Loucy (cell line): Measurements from ENCODE around the gene DZIP1L.

Experiments used
- H2AFZ ChIP-seq: fragments of 200-600 bp; sonication (generic); 2 replicates; pipeline ENCODE4 v1.6.0; 2016; ENCODE audit warnings: antibody characterized with exemption, mild to moderate bottlenecking, low read length, moderate library complexity
- H3F3A ChIP-seq: fragments of 200-600 bp; 2 replicates; pipeline ENCODE4 v1.6.0; 2016; ENCODE audit warnings: antibody characterized with exemption, low read depth, mild to moderate bottlenecking
- H3K27me3 ChIP-seq: fragments of 200-600 bp; sonication (generic); 2 replicates; pipeline ENCODE4 v1.6.1; 2014; ENCODE audit warnings: low read length, mild to moderate bottlenecking; ENCODE audit not compliant: insufficient read depth, poor library complexity, severe bottlenecking
- H3K36me3 ChIP-seq: fragments of 200-600 bp; sonication (generic); 2 replicates; pipeline ENCODE4 v1.6.1; 2016; ENCODE audit warnings: low read length; ENCODE audit not compliant: insufficient read depth
- H3K4me1 ChIP-seq: fragments of 200-600 bp; sonication (generic); 2 replicates; pipeline ENCODE4 v1.5.1; 2014; ENCODE audit warnings: low read length, mild to moderate bottlenecking; ENCODE audit not compliant: insufficient read depth, poor library complexity, severe bottlenecking
- H3K4me2 ChIP-seq: fragments of 200-600 bp; sonication (generic); 2 replicates; pipeline ENCODE4 v1.6.0; 2014; ENCODE audit warnings: antibody characterized with exemption, low read length, low read depth, mild to moderate bottlenecking; ENCODE audit not compliant: poor library complexity, severe bottlenecking
- H3K4me3 ChIP-seq: fragments of 200-600 bp; sonication (generic); 2 replicates; pipeline ENCODE4 v1.5.1; 2014; ENCODE audit warnings: low read length, mild to moderate bottlenecking, mixed read lengths; ENCODE audit not compliant: poor library complexity, severe bottlenecking
- H3K79me2 ChIP-seq: fragments of 200-600 bp; sonication (generic); 2 replicates; pipeline ENCODE4 v1.6.1; 2014; ENCODE audit warnings: low read length; ENCODE audit not compliant: insufficient read depth
- H3K9ac ChIP-seq: fragments of 200-600 bp; sonication (generic); 2 replicates; pipeline ENCODE4 v1.6.0; 2014; ENCODE audit warnings: mild to moderate bottlenecking, low read depth, low read length, moderate library complexity; ENCODE audit not compliant: poor library complexity, severe bottlenecking
- H3K9me2 ChIP-seq: fragments of 200-600 bp; sonication (generic); replicated peaks from 2 replicates; pipeline ENCODE4 v1.6.1; 2016; ENCODE audit warnings: low read depth, low read length, mixed read lengths
- H3K9me3 ChIP-seq: fragments of 200-600 bp; sonication (generic); 2 replicates; pipeline ENCODE4 v1.6.1; 2014; ENCODE audit warnings: mild to moderate bottlenecking, antibody characterized with exemption, low read length, low read depth; ENCODE audit not compliant: insufficient read depth
- H4K20me1 ChIP-seq: fragments of 200-600 bp; sonication (generic); 2 replicates; pipeline ENCODE4 v1.6.0; 2014; ENCODE audit warnings: antibody characterized with exemption, low read length, mild to moderate bottlenecking; ENCODE audit not compliant: insufficient read depth, poor library complexity, severe bottlenecking
- EZH2phosphoT487 ChIP-seq: fragments of 200-600 bp; IDR thresholded peaks from 2 replicates; pipeline ENCODE4 v1.6.1; 2018; ENCODE audit warnings: antibody characterized with exemption, mild to moderate bottlenecking, moderate library complexity, borderline replicate concordance
- TF ChIP-seq, protein P1 (sequence below): fragments of 200-600 bp; sonication (generic); conservative IDR thresholded peaks from 2 replicates; pipeline ENCODE4 v1.5.1; 2014; ENCODE audit warnings: mild to moderate bottlenecking, antibody characterized with exemption, low read length

The DZIP1L gene

DNA sequence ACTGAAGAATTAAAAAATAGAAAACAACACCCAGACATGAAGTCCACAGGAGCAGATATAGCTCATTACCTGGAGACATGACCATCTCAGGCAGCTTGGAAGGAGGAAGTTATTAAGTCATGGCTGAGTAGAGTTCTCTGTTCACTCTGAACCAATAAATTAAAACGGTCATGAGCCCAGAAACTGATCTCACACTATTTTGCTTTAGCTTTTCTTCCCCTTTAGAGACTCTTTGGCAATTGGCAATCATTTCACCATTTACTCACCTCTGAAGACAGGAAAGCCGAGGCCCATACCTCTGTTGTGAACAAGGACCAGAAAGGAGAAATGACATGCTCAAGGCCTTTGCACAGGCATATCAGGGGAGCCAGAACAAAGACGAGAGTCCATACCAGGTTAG lies 78.8 kb downstream of the DZIP1L start:
- peak overlapping the region; percentile 26 for H3K4me2 ChIP-seq
- TF ChIP-seq EZH2phosphoT487, result no peak
- TF ChIP-seq, protein P1, sequence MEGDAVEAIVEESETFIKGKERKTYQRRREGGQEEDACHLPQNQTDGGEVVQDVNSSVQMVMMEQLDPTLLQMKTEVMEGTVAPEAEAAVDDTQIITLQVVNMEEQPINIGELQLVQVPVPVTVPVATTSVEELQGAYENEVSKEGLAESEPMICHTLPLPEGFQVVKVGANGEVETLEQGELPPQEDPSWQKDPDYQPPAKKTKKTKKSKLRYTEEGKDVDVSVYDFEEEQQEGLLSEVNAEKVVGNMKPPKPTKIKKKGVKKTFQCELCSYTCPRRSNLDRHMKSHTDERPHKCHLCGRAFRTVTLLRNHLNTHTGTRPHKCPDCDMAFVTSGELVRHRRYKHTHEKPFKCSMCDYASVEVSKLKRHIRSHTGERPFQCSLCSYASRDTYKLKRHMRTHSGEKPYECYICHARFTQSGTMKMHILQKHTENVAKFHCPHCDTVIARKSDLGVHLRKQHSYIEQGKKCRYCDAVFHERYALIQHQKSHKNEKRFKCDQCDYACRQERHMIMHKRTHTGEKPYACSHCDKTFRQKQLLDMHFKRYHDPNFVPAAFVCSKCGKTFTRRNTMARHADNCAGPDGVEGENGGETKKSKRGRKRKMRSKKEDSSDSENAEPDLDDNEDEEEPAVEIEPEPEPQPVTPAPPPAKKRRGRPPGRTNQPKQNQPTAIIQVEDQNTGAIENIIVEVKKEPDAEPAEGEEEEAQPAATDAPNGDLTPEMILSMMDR, result no peak
- H3K36me3 ChIP-seq, result no peaks in the 10 kb centered on the region

DNA sequence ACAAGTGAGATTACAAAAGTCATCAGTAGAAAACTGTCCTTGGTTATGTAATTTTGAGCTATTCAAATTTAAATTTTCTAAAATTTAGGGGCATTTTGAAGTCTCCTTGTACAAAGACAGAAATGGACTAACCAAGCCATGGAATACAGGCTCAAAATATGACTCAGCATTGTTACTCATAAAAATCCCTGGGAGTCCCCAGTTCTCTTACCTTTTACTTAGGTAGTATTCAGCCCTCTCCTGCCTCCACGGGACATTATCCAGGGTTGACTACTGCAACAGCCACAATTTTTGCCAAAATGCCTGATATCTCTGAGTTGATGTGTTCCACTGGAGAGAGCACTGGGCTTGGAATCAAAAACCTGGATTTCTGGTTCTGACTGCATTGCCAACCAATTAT lies 80.5 kb downstream of the DZIP1L start:
- no peaks in the 10 kb centered on the region for H3K36me3 ChIP-seq
- no peak overlapping the region for H3K4me3 ChIP-seq
- no peaks in the 10 kb centered on the region for H3K27me3 ChIP-seq
- no peaks in the 10 kb centered on the region for H3K9me2 ChIP-seq
- no peak overlapping the region for H3K9ac ChIP-seq
- H3K79me2 ChIP-seq, result no peaks in the 10 kb centered on the region
- no peak overlapping the region for H2AFZ ChIP-seq
- TF ChIP-seq EZH2phosphoT487, result no peak
- TF ChIP-seq, protein P1, result no peak
- no peak overlapping the region for H3K4me2 ChIP-seq
- H3F3A ChIP-seq, result no peaks in the 10 kb centered on the region
- no peaks in the 10 kb centered on the region for H4K20me1 ChIP-seq
- peaks cover 6% of the 10 kb centered on the region for H3K4me1 ChIP-seq
- H3K9me3 ChIP-seq, result no peaks in the 10 kb centered on the region

More for the DNA sequence above, 78.8 kb downstream of the DZIP1L start:
- H3K9me3 ChIP-seq, result no peaks in the 10 kb centered on the region
- no peaks in the 10 kb centered on the region for H3K9me2 ChIP-seq
- H2AFZ ChIP-seq, result peak overlapping the region; percentile 68; the same call in 1 of the 2 replicates
- no peaks in the 10 kb centered on the region for H3F3A ChIP-seq
- H3K4me1 ChIP-seq, result peaks cover 6% of the 10 kb centered on the region
- H3K4me3 ChIP-seq, result no peak overlapping the region
- no peaks in the 10 kb centered on the region for H4K20me1 ChIP-seq
- H3K27me3 ChIP-seq, result no peaks in the 10 kb centered on the region
- H3K9ac ChIP-seq, result no peak overlapping the region
- no peaks in the 10 kb centered on the region for H3K79me2 ChIP-seq

DNA sequence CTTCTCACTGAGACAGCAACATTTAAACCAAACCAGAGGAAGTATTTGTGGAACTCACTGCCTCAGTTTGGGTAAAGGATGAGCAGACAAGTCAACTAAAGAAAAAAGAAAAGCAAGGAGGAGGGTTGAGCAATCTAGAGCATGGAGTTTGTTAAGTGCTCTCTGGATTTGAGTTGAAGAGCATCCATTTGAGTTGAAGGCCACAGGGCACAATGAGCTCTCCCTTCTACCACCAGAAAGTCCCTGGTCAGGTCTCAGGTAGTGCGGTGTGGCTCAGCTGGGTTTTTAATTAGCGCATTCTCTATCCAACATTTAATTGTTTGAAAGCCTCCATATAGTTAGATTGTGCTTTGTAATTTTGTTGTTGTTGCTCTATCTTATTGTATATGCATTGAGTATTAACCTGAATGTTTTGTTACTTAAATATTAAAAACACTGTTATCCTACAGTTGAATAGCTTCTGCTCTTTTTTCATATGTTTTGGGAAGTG lies 82.2 kb downstream of the DZIP1L start:
- Histone ChIP-seq H3K36me3 (no peaks in the 10 kb centered on the region), H3K9me3 (no peaks in the 10 kb centered on the region), H3K4me3 (no peak overlapping the region), H3F3A (no peaks in the 10 kb centered on the region), H3K79me2 (no peaks in the 10 kb centered on the region), H4K20me1 (no peaks in the 10 kb centered on the region), H3K4me1 (peaks cover 6% of the 10 kb centered on the region), H3K4me2 (no peak overlapping the region), H2AFZ (no peak overlapping the region), H3K9me2 (no peaks in the 10 kb centered on the region), H3K9ac (no peak overlapping the region), H3K27me3 (no peaks in the 10 kb centered on the region)
- no peak for TF ChIP-seq EZH2phosphoT487
- TF ChIP-seq, protein P1, result no peak
